SK-N-SH treated with all-trans-retinoic acid at 6 μM for 48 hours (cell line): Measurements from ENCODE around the gene TOM1L2.

ENCODE experiments used
- ARNTL ChIP-seq: fragments of 450-650 bp; formaldehyde crosslinking; IDR thresholded peaks from 2 replicates; pipeline ENCODE4 v1.5.0; 2020; ENCODE audit warnings: low read depth, mild to moderate bottlenecking, moderate library complexity, borderline replicate concordance
- BACH2 ChIP-seq: fragments of 250-450 bp; sonication (Bioruptor Pico); IDR thresholded peaks from 2 replicates; pipeline ENCODE4 v1.9.0; 2021; ENCODE audit warnings: mild to moderate bottlenecking, borderline replicate concordance
- GLIS3 ChIP-seq: fragments of 250-450 bp; sonication (Bioruptor Pico); IDR thresholded peaks from 2 replicates; pipeline ENCODE4 v1.5.0; 2020; ENCODE audit warnings: mild to moderate bottlenecking, moderate library complexity
- RARB ChIP-seq: fragments of 250-450 bp; sonication (Bioruptor Pico); IDR thresholded peaks from 2 replicates; pipeline ENCODE4 v1.8.0; 2021; ENCODE audit warnings: mild to moderate bottlenecking, moderate library complexity
- TCF4 ChIP-seq: fragments of 250-450 bp; sonication (Bioruptor Pico); IDR thresholded peaks from 2 replicates; pipeline ENCODE4 v1.8.0; 2021; ENCODE audit warnings: mild to moderate bottlenecking, moderate library complexity, borderline replicate concordance
- ZFP3 ChIP-seq: fragments of 250-450 bp; sonication (Bioruptor Pico); IDR thresholded peaks from 2 replicates; pipeline ENCODE4 v1.5.0; 2020; ENCODE audit warnings: mild to moderate bottlenecking, moderate library complexity
- ZFP30 ChIP-seq: fragments of 450-650 bp; formaldehyde crosslinking; IDR thresholded peaks from 2 replicates; pipeline ENCODE4 v1.5.0; 2022; ENCODE audit warnings: mild to moderate bottlenecking, moderate library complexity
- ZNF70 ChIP-seq: fragments of 450-650 bp; formaldehyde crosslinking; IDR thresholded peaks from 2 replicates; pipeline ENCODE4 v1.5.0; 2020; ENCODE audit warnings: mild to moderate bottlenecking, moderate library complexity
- TF ChIP-seq, protein P1 (sequence below): fragments of 250-450 bp; sonication (Bioruptor Pico); IDR thresholded peaks from 2 replicates; pipeline ENCODE4 v1.5.1; 2020; ENCODE audit warnings: low read depth, mild to moderate bottlenecking, moderate library complexity
- TF ChIP-seq, protein P2 (sequence below): fragments of 250-450 bp; sonication (Bioruptor Pico); IDR thresholded peaks from 2 replicates; pipeline ENCODE4 v1.8.0; 2020; ENCODE audit warnings: mild to moderate bottlenecking, moderate library complexity, borderline replicate concordance
- TF ChIP-seq, protein P3 (sequence below): fragments of 250-450 bp; sonication (Bioruptor Pico); IDR thresholded peaks from 2 replicates; pipeline ENCODE4 v1.5.0; 2020; ENCODE audit warnings: mild to moderate bottlenecking, moderate library complexity

DNA sequence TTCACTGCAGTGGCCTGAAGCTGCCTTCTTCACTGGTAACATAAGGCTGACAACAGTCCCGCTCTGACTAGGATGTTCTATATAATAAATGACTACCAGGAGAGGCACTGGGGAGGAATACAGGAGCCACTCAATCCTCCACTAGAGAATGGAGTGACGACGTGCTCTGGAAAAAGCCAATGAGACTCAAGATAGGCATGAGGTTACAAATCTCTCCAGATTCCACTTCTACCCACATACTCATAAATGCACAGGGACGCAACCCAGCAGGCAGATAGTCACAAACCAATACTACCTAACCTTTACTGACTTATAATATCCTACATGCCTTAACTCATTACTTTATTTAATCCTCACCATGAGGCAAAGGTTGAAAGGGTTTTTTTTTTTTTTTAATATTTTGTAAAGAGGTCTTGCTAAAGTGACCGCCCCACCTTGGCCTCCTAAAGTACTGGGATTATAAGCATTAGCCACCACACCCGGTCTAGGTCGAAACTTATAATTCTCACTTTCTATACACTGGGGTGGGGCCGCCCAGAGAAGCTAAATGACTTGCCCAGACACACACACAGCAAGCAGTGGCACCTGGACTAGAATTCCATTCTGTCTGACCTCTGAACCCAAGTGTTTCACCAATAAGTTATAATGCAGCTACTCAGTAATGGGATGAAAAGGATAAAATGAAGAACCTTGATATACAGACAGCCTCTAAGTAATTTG lies 33.7 kb downstream of the TOM1L2 start:
- TF ChIP-seq, protein P1, sequence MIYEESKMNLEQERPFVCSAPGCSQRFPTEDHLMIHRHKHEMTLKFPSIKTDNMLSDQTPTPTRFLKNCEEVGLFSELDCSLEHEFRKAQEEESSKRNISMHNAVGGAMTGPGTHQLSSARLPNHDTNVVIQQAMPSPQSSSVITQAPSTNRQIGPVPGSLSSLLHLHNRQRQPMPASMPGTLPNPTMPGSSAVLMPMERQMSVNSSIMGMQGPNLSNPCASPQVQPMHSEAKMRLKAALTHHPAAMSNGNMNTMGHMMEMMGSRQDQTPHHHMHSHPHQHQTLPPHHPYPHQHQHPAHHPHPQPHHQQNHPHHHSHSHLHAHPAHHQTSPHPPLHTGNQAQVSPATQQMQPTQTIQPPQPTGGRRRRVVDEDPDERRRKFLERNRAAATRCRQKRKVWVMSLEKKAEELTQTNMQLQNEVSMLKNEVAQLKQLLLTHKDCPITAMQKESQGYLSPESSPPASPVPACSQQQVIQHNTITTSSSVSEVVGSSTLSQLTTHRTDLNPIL (CRISPR knock-in tag), result no peak
- TF ChIP-seq RARB (CRISPR knock-in tag) (no peak), ARNTL (CRISPR knock-in tag) (no peak), ZFP30 (no peak), ZNF70 (no peak), TCF4 (no peak), ZFP3 (CRISPR knock-in tag) (no peak), BACH2 (CRISPR knock-in tag) (no peak), GLIS3 (CRISPR knock-in tag) (no peak)
- TF ChIP-seq, protein P2, sequence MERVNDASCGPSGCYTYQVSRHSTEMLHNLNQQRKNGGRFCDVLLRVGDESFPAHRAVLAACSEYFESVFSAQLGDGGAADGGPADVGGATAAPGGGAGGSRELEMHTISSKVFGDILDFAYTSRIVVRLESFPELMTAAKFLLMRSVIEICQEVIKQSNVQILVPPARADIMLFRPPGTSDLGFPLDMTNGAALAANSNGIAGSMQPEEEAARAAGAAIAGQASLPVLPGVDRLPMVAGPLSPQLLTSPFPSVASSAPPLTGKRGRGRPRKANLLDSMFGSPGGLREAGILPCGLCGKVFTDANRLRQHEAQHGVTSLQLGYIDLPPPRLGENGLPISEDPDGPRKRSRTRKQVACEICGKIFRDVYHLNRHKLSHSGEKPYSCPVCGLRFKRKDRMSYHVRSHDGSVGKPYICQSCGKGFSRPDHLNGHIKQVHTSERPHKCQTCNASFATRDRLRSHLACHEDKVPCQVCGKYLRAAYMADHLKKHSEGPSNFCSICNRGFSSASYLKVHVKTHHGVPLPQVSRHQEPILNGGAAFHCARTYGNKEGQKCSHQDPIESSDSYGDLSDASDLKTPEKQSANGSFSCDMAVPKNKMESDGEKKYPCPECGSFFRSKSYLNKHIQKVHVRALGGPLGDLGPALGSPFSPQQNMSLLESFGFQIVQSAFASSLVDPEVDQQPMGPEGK (CRISPR knock-in tag), result no peak
- TF ChIP-seq, protein P3, sequence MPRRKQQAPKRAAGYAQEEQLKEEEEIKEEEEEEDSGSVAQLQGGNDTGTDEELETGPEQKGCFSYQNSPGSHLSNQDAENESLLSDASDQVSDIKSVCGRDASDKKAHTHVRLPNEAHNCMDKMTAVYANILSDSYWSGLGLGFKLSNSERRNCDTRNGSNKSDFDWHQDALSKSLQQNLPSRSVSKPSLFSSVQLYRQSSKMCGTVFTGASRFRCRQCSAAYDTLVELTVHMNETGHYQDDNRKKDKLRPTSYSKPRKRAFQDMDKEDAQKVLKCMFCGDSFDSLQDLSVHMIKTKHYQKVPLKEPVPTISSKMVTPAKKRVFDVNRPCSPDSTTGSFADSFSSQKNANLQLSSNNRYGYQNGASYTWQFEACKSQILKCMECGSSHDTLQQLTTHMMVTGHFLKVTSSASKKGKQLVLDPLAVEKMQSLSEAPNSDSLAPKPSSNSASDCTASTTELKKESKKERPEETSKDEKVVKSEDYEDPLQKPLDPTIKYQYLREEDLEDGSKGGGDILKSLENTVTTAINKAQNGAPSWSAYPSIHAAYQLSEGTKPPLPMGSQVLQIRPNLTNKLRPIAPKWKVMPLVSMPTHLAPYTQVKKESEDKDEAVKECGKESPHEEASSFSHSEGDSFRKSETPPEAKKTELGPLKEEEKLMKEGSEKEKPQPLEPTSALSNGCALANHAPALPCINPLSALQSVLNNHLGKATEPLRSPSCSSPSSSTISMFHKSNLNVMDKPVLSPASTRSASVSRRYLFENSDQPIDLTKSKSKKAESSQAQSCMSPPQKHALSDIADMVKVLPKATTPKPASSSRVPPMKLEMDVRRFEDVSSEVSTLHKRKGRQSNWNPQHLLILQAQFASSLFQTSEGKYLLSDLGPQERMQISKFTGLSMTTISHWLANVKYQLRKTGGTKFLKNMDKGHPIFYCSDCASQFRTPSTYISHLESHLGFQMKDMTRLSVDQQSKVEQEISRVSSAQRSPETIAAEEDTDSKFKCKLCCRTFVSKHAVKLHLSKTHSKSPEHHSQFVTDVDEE (CRISPR knock-in tag), result no peak
